MM.1S (cell line): ENCODE data around the gene FCSK.
"Not testable (repeated sequence)": the region's sequence is repeated elsewhere in the genome, so short reads cannot be mapped to it uniquely, and the experiment has no call there.

ENCODE experiments used
- DNase-seq: peaks from one replicate; pipeline ENCODE4 v3.0.0-alpha.2; 2015
- H2AFZ ChIP-seq: fragments of 300-600 bp; sonication (generic); 2 replicates; pipeline ENCODE4 v1.6.0; 2016; ENCODE audit warnings: antibody characterized with exemption, low read length
- H3F3A ChIP-seq: fragments of 300-600 bp; sonication (generic); 2 replicates; pipeline ENCODE4 v1.6.1; 2016; ENCODE audit warnings: mild to moderate bottlenecking, antibody characterized with exemption, low read length, moderate library complexity, mixed read lengths; ENCODE audit not compliant: insufficient read depth
- H3K27ac ChIP-seq: fragments of 300-600 bp; sonication (generic); 2 replicates; pipeline ENCODE4 v1.5.1; 2016; ENCODE audit warnings: mild to moderate bottlenecking, low read length
- H3K27me3 ChIP-seq: fragments of 300-600 bp; sonication (generic); replicated peaks from 2 replicates; pipeline ENCODE4 v1.6.0; 2016; ENCODE audit warnings: low read length; ENCODE audit not compliant: insufficient read depth
- H3K36me3 ChIP-seq: fragments of 300-600 bp; sonication (generic); replicated peaks from 2 replicates; pipeline ENCODE4 v1.6.1; 2016; ENCODE audit warnings: mild to moderate bottlenecking, low read length, mixed read lengths; ENCODE audit not compliant: insufficient read depth
- H3K4me1 ChIP-seq: fragments of 300-600 bp; sonication (generic); 2 replicates; pipeline ENCODE4 v1.6.1; 2016; ENCODE audit warnings: low read length, mixed read lengths
- H3K4me2 ChIP-seq: fragments of 300-600 bp; sonication (generic); 2 replicates; pipeline ENCODE4 v1.6.0; 2016; ENCODE audit warnings: low read depth, low read length
- H3K4me3 ChIP-seq: fragments of 300-600 bp; sonication (generic); 2 replicates; pipeline ENCODE4 v1.5.1; 2016; ENCODE audit warnings: low read length, mixed read lengths
- H3K79me2 ChIP-seq: fragments of 300-600 bp; sonication (generic); 2 replicates; pipeline ENCODE4 v1.6.1; 2016; ENCODE audit warnings: mixed run types, low read length, mixed read lengths
- H3K9ac ChIP-seq: fragments of 300-600 bp; sonication (generic); 2 replicates; pipeline ENCODE4 v1.6.1; 2016; ENCODE audit warnings: low read length, mixed read lengths
- H3K9me2 ChIP-seq: fragments of 300-600 bp; sonication (generic); replicated peaks from 2 replicates; pipeline ENCODE4 v1.6.1; 2016; ENCODE audit warnings: mild to moderate bottlenecking, low read length, mixed read lengths; ENCODE audit not compliant: insufficient read depth
- H3K9me3 ChIP-seq: fragments of 300-600 bp; sonication (generic); replicated peaks from 2 replicates; pipeline ENCODE4 v1.6.1; 2016; ENCODE audit warnings: mild to moderate bottlenecking, low read length, mixed read lengths; ENCODE audit not compliant: insufficient read depth
- H4K20me1 ChIP-seq: fragments of 300-600 bp; sonication (generic); 2 replicates; pipeline ENCODE4 v1.6.1; 2016; ENCODE audit warnings: mild to moderate bottlenecking, low read length, moderate library complexity, mixed read lengths; ENCODE audit not compliant: insufficient read depth
- CTCF ChIP-seq: fragments of 300-600 bp; sonication (generic); IDR thresholded peaks from 2 replicates; pipeline ENCODE4 v1.5.1; 2016; ENCODE audit warnings: antibody characterized with exemption, low read length, mixed read lengths
- EZH2 ChIP-seq: fragments of 300-600 bp; sonication (generic); optimal IDR thresholded peaks from 2 replicates; pipeline ENCODE3; 2017; ENCODE audit warnings: low read depth, mild to moderate bottlenecking, antibody characterized with exemption, low read length, mixed read lengths
- EZH2phosphoT487 ChIP-seq: fragments of 300-600 bp; sonication (generic); IDR thresholded peaks from 2 replicates; pipeline ENCODE4 v1.6.1; 2018; ENCODE audit warnings: antibody characterized with exemption, low read length

The FCSK gene

GRCh38 chr16:70454222-70455034 is at the start of gene FCSK:
Gene FCSK (plus strand): TSS chr16:70454595. CDS start chr16:70463191, 8,596 bp downstream.
- no peaks in the 10 kb centered on the region for H3K27me3 ChIP-seq
- peak; percentile 70 for DNase-seq
- no peak for TF ChIP-seq EZH2
- no peak for TF ChIP-seq CTCF
- no peaks in the 10 kb centered on the region for H3K79me2 ChIP-seq
- H3K4me1 ChIP-seq, result peaks cover 4% of the 10 kb centered on the region
- H3K4me2 ChIP-seq, result peak within 1 kb of the TSS; percentile 53
- peak within 1 kb of the TSS; percentile 98 for H2AFZ ChIP-seq
- H3K9me2 ChIP-seq, result no peaks in the 10 kb centered on the region
- H3K4me3 ChIP-seq, result peak within 1 kb of the TSS; percentile 98
- H4K20me1 ChIP-seq, result no peaks in the 10 kb centered on the region
- H3K9ac ChIP-seq, result peak within 1 kb of the TSS; percentile 97
- no peaks in the 10 kb centered on the region for H3K9me3 ChIP-seq
- no peaks in the 10 kb centered on the region for H3K36me3 ChIP-seq
- H3F3A ChIP-seq, result no peaks in the 10 kb centered on the region
- peak within 1 kb of the TSS; percentile 80 for H3K27ac ChIP-seq

- DNase-seq, result peak; percentile 54
- H3K79me2 ChIP-seq, result peaks cover 13% of the 10 kb centered on the region
These were observed 48.3 kb upstream of the FCSK start for GRCh38 chr16:70406104-70406503.

GRCh38 chr16:70407811-70408274 is 46.6 kb upstream of the FCSK start:
- Histone ChIP-seq H3K9me3 (no peaks in the 10 kb centered on the region), H4K20me1 (no peaks in the 10 kb centered on the region), H3K27ac (no peak overlapping the region), H3K36me3 (no peaks in the 10 kb centered on the region), H3K4me1 (peaks cover 34% of the 10 kb centered on the region), H3K27me3 (no peaks in the 10 kb centered on the region), H3K9me2 (no peaks in the 10 kb centered on the region), H3K4me3 (no peak overlapping the region), H2AFZ (no peak overlapping the region), H3K79me2 (peaks cover 12% of the 10 kb centered on the region), H3K4me2 (no peak overlapping the region), H3F3A (peaks cover 18% of the 10 kb centered on the region), H3K9ac (no peak overlapping the region)
- TF ChIP-seq CTCF (no peak), EZH2 (no peak), EZH2phosphoT487 (no peak)
- no peak for DNase-seq

More at GRCh38 chr16:70406104-70406503, 48.3 kb upstream of the FCSK start:
- Histone ChIP-seq H3K4me2 (peak overlapping the region; percentile 18; the same call in 1 of the 2 replicates), H3K4me1 (peaks cover 35% of the 10 kb centered on the region), H3F3A (peaks cover 18% of the 10 kb centered on the region)
- H3K9me2 ChIP-seq, H3K4me3 ChIP-seq, H3K9me3 ChIP-seq, H4K20me1 ChIP-seq, H2AFZ ChIP-seq, H3K27ac ChIP-seq, H3K9ac ChIP-seq, H3K36me3 ChIP-seq, H3K27me3 ChIP-seq: not testable (repeated sequence)

- Histone ChIP-seq H3K4me2 (no peak overlapping the region), H3K79me2 (peaks cover 15% of the 10 kb centered on the region; the same call in 1 of the 2 replicates), H3K27ac (no peak overlapping the region), H2AFZ (no peak overlapping the region), H3K4me3 (no peak overlapping the region), H3K4me1 (peaks cover 12% of the 10 kb centered on the region), H3K36me3 (no peaks in the 10 kb centered on the region), H3K9ac (no peak overlapping the region), H3K9me3 (no peaks in the 10 kb centered on the region), H3K9me2 (no peaks in the 10 kb centered on the region), H3F3A (no peaks in the 10 kb centered on the region), H3K27me3 (no peaks in the 10 kb centered on the region), H4K20me1 (no peaks in the 10 kb centered on the region)
- DNase-seq, result no peak
- no peak for TF ChIP-seq CTCF
- no peak for TF ChIP-seq EZH2
- TF ChIP-seq EZH2phosphoT487, result no peak
These were observed 43.7 kb upstream of the FCSK start for GRCh38 chr16:70410734-70411133.
